Sigmoid colon (tissue), 4 donors: ENCODE results near the gene CITED1.

ENCODE experiments used
- EP300 ChIP-seq, 4 donors: sonication (generic); formaldehyde crosslinking; IDR thresholded peaks; one replicate each; pipeline ENCODE4 v1.6.1; 2017; ENCODE audit warnings: antibody characterized with exemption in 4 of 4
- POLR2A ChIP-seq, 2 donors: fragments of 450-650 bp; IDR thresholded peaks; one replicate each; pipeline ENCODE4 v1.6.1; 2016; ENCODE audit warnings: antibody characterized with exemption in 2 of 2, mild to moderate bottlenecking in 2 of 2, moderate library complexity in 2 of 2
- POLR2AphosphoS5 ChIP-seq, 4 donors: sonication (generic); formaldehyde crosslinking; IDR thresholded peaks; one replicate each; pipeline ENCODE4 v1.6.1; 2017; ENCODE audit warnings: antibody characterized with exemption in 4 of 4
- TF ChIP-seq, protein P1 (sequence below), 4 experiments: fragments of 450-650 bp in 3 of 4; fragments of 200-600 bp in 1 of 4; IDR thresholded peaks; one replicate each; pipeline ENCODE4 v1.5.1; 2016 to 2019; ENCODE audit warnings: antibody characterized with exemption in 4 of 4, mild to moderate bottlenecking in 3 of 4, moderate library complexity in 2 of 4

DNA sequence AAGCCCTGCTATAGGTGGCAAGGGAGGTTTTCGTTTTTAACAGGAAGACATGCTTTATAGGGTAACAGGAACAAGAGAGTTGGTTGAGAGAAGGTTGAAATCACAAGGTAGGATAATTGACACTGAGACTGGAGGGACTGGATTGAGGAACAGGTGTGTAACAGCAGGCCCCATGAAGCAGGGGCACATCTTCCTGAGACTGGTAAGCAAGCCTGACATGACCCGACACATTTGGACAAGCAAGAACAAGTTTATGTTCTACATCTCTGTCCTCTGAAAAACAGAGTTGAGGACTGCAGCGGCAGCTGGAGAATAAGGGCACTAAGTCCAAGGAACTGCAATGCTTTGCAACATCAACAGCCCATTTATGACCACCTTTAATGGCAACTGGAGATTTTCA is 33.9 kb downstream of the CITED1 start:
- TF ChIP-seq, protein P1, sequence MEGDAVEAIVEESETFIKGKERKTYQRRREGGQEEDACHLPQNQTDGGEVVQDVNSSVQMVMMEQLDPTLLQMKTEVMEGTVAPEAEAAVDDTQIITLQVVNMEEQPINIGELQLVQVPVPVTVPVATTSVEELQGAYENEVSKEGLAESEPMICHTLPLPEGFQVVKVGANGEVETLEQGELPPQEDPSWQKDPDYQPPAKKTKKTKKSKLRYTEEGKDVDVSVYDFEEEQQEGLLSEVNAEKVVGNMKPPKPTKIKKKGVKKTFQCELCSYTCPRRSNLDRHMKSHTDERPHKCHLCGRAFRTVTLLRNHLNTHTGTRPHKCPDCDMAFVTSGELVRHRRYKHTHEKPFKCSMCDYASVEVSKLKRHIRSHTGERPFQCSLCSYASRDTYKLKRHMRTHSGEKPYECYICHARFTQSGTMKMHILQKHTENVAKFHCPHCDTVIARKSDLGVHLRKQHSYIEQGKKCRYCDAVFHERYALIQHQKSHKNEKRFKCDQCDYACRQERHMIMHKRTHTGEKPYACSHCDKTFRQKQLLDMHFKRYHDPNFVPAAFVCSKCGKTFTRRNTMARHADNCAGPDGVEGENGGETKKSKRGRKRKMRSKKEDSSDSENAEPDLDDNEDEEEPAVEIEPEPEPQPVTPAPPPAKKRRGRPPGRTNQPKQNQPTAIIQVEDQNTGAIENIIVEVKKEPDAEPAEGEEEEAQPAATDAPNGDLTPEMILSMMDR (IDR thresholded peaks at IDR 0.05), result no peak
- TF ChIP-seq POLR2A (IDR thresholded peaks at IDR 0.05) (no peak), POLR2AphosphoS5 (IDR thresholded peaks at IDR 0.05) (no peak), EP300 (IDR thresholded peaks at IDR 0.05) (no peak)
